A549 (cell line): Measurements from ENCODE around the gene ARRDC2.

Source experiments
- NFE2L2 ChIP-seq: fragments of 150-350 bp; conservative IDR thresholded peaks from 2 replicates; pipeline ENCODE4 v1.6.1; 2014; ENCODE audit warnings: low read length
- SREBF2 ChIP-seq: fragments of 450-650 bp; IDR thresholded peaks from 2 replicates; pipeline ENCODE4 v1.6.1; 2014; ENCODE audit warnings: mild to moderate bottlenecking, moderate library complexity
- TF ChIP-seq, protein P1 (sequence below): fragments of >200 bp; sonication (Bioruptor Twin); formaldehyde crosslinking; IDR thresholded peaks from 3 replicates; pipeline ENCODE4 v1.5.1; 2016
- TF ChIP-seq, protein P2 (sequence below): IDR thresholded peaks from 2 replicates; pipeline ENCODE4 v1.6.1; 2012

DNA sequence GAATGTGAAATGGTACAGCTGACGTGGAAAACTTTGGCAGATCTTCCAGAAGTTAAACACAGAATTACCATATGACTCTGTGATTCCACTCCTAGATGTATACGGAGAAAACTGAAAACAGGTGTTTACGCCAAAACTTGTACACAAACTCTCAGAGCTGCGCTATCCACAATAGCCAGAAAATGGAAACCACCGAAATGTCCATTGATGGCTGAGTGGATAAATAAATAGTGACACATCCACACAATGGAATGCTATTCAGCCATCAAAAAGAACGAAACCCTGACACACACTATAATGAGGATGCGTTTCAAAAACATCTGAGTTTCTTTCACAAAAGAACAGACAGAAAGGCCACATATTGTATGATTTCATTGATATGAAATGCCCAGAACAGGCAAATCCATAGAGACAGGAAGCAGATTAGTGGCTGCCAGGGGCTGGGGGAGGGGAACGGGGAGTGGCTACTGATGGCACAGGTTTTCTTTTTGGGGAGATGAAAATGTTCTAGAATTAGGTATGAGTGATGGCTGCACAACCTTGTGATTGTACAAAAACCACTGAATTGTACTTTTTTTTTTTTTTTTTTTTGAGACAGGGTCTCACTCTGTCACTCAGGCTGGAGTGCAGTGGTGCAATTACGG lies 45.7 kb downstream of the ARRDC2 start:
- TF ChIP-seq NFE2L2 (no peak), SREBF2 (no peak)
- TF ChIP-seq, protein P1, sequence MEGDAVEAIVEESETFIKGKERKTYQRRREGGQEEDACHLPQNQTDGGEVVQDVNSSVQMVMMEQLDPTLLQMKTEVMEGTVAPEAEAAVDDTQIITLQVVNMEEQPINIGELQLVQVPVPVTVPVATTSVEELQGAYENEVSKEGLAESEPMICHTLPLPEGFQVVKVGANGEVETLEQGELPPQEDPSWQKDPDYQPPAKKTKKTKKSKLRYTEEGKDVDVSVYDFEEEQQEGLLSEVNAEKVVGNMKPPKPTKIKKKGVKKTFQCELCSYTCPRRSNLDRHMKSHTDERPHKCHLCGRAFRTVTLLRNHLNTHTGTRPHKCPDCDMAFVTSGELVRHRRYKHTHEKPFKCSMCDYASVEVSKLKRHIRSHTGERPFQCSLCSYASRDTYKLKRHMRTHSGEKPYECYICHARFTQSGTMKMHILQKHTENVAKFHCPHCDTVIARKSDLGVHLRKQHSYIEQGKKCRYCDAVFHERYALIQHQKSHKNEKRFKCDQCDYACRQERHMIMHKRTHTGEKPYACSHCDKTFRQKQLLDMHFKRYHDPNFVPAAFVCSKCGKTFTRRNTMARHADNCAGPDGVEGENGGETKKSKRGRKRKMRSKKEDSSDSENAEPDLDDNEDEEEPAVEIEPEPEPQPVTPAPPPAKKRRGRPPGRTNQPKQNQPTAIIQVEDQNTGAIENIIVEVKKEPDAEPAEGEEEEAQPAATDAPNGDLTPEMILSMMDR: no peak
- TF ChIP-seq, protein P2, sequence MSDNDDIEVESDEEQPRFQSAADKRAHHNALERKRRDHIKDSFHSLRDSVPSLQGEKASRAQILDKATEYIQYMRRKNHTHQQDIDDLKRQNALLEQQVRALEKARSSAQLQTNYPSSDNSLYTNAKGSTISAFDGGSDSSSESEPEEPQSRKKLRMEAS: no peak
